ENCODE data around the gene OR52E4.

The OR52E4 gene

DNA sequence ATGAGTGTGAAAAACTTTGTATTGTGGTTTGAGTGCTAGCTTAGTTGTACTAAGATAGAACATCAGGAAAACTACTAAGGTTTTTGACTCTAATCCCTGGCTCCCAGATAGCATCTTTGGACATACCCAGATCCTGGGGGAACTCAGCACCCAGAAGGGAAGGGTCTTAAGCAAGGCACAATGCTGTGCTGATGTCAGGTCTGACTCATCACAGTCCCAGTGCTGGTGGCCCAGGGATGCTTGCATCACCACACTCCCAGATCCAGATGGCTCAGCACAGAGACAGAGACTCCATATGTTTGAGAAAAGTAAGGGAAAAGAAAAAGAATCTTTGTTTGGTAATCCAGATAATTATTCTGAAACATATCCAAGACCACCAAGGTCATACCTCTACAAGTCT lies 43.4 kb downstream of the OR52E4 start:
- no peak for DNase-seq (ENCODE audit: low read depth, low spot score)
- H3K4me3 ChIP-seq (ENCODE audit: low read length): no peak overlapping the region

DNA sequence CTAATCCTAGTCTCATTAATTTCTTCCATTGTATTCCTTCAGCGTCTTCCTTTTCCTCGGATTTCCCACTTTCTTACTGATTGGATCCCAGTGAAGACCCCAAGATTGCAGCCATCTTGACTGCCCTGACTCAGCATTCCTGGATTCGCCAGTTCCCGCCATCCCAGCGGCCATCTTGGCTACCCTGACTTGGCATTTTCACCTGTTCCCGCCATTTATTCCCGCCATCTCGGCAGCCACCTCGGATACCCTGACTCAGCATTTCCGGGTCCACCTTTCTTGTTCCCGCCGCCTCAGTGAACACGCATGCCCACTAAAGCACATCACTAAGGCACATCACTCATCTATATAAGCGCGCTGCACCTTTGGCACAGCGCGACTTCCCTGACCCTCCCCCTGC lies 47.8 kb downstream of the OR52E4 start:
- DNase-seq (ENCODE audit: low read depth, low spot score): no peak
- H3K4me3 ChIP-seq (ENCODE audit: low read length): no peak overlapping the region

GRCh38 chr11:5928811-5929210 lies 48.4 kb downstream of the OR52E4 start:
- no peak overlapping the region for H3K4me3 ChIP-seq (ENCODE audit: low read length)
- no peak for DNase-seq (ENCODE audit: low read depth, low spot score)

GRCh38 chr11:5929571-5930368 lies 49.3 kb downstream of the OR52E4 start:
- DNase-seq (ENCODE audit: low read depth, low spot score): no peak
- H3K4me3 ChIP-seq (ENCODE audit: low read length): no peak overlapping the region

GRCh38 chr11:5930614-5931013 lies 50.2 kb downstream of the OR52E4 start:
- DNase-seq (ENCODE audit: low read depth, low spot score): no peak
- H3K4me3 ChIP-seq (ENCODE audit: low read length): no peak overlapping the region

- H3K4me3 ChIP-seq (ENCODE audit: low read length): no peak overlapping the region
- DNase-seq (ENCODE audit: low read depth, low spot score): no peak
Observed at GRCh38 chr11:5931061-5931460, 50.6 kb downstream of the OR52E4 start.

DNA sequence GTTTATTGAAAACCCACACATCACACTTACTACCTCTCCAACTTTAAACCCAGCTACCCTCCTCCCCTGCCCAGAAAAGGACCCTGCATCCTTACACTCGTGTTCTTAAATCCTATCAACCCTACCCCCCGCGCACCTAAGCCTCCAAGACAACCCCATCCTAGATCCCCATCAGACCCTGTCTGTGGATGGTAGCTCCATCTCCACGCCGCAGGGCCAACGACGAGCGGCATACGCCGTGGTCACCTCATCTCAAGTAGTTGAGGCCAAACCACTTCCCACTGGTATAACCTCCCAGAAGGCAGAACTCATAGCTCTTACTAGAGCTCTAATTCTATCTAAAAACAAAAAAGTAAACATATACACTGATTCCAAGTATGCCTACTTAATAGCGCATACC lies 52.2 kb downstream of the OR52E4 start:
- DNase-seq (ENCODE audit: low read depth, low spot score): no peak

DNA sequence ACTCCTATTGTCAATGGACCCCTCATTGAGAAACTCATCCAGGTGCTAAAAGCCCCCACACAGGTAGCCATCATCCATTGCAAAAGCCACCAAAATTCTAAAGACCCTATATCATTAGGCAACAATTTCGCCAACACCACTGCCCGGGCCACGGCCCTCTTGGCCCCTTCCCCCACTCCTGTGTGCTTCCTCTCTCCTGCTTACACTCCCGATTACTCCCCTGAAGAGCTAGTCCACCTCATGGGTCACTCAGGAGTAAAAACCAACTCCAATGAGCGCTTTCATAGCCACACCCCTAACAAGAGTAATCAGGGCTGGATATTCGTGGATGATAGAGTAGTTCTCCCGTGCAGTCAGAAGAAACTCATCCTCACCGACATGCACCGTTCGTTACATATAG lies 52.7 kb downstream of the OR52E4 start:
- H3K4me3 ChIP-seq (ENCODE audit: low read length): no peak overlapping the region
- DNase-seq (ENCODE audit: low read depth, low spot score): no peak

More for the DNA sequence above, 52.2 kb downstream of the OR52E4 start:
- H3K4me3 ChIP-seq (ENCODE audit: low read length): no peak overlapping the region

Measured in Jurkat, Clone E6-1 (cell line).